Germinal center (tissue), 1 donor: ENCODE data around the gene CCDC88C.
A peak's percentile ranks its signal among the peaks of the same experiment; 100 is the strongest.
"Not testable (repeated sequence)": the region's sequence is repeated elsewhere in the genome, so short reads cannot be mapped to it uniquely, and the experiment has no call there.

Experiments used
- DNase-seq: peaks from one replicate; pipeline ENCODE4 v3.0.0; 2012; ENCODE audit warnings: mixed read lengths, low spot score

Gene CCDC88C

DNA sequence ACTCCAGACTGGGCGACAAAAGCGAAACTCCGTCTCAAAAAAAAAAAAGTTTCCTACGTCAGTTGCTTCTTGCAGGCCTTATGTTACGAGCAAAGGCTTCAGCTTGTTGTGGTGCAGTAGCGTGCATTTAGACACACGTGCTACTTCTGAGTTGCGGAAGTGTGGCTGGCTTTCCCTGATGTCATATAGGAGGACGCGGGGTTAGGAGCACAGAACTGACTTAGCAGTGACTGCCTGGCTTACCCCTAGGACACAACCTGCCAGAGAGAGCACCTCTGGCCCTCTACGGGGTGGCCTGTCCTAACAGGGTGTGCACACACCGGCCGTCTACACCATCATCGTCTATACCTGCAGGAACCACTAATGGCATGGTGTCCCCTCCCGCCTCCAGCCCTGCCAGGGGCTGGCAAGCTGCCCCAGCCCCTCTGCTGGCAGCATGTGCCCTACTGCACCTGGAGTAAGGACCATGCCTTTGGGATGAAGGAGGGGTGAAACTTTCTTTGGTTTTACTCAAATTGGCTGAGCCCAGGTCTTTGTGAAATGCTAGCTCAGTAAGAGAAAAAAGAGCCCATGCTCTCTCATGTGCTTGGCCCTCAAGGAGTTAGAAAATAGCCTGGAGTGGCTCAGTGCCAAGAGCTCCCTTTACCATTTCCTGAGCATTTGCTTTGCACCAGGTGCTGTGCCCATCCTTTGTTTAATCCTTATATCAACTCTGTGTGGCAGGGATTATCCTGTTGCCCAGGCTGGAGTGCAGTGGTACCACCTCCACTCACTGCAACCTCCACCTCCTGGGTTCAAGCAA, 171.4 kb downstream of the CCDC88C start:
- no peak for DNase-seq

DNA sequence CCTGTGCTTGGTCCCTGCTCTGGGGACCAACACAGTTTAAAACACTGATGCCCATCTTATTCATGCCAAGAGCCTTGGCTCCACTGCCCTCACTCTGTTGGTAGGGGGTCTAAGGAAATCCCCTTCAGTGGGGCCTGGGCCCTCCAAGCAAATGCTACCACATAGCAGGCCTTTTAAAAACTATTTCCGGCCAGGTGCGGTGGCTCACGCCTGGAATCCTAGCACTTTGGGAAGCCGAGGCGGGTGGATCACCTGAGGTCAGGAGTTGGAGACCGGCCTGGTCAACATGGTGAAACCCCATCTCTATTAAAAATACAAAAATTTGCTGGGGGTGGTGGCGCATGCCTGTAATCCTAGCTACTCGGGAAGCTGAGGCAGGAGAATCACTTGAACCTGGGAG, 172.0 kb downstream of the CCDC88C start:
- not testable (repeated sequence) for DNase-seq

DNA sequence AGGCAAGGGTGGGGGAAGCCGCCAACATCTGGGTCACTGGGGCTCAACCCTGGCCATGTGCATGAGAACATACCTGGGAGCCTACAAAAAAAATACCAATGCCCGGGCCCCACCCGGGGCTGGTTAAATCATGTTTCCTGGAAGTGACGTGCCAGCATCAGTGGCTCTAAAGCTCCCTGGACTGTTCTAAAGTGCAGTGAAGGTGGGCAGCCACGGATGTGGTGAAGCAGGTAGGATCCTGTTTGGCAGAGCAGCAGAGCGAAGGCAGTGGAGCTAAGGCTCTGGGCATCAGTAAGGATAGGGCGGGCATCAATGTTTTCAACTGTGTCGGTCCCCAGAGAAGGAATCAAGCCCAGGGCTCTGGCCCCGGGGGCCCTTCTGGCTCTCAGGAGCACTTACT, 172.6 kb downstream of the CCDC88C start:
- no peak for DNase-seq

DNA sequence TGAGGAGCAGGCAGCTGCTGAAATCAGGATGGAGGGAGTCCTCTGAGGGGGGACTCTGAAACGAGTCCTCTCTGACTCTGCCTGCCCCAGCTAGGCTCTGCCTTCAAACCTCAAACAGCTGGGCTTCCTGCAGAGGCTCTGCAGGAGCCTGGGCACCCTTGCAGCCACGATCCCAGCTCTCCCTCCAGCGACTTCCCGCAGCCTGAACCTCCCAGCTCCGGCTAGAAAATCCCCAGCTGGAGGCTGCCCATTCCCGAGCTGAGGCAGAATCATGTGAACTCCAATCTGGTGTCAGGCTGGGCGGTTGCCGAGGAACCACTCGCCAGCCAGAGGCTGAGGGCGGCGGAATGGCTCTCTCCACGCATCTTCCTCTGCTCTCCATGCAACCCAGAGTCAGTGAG, 173.1 kb downstream of the CCDC88C start, which contains the start of gene GPR68:
GPR68 (minus strand) TSS at position 204 of the 401 bp plus-strand sequence. CDS start 9,654 bp downstream, outside the sequence.
- no peak for DNase-seq

DNA sequence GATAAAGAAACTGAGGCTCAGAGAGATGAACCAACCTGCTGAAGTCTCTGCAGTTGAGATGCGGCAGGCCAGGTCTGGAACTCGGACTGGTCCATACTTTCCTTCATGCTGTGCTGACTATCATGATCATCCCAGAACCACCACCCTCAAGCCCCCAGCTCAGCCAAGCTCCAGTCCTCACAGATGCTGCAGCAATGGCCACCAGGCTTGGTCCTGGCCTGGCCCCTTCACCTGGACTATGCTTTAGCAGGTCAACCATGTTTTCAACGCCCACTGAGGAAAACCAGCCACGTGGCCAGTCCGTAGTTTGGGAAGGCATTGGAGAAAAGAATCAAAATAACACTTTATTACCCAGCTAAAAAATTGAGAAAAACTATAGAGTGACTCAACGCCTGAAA, 174.5 kb downstream of the CCDC88C start:
- no peak for DNase-seq

DNA sequence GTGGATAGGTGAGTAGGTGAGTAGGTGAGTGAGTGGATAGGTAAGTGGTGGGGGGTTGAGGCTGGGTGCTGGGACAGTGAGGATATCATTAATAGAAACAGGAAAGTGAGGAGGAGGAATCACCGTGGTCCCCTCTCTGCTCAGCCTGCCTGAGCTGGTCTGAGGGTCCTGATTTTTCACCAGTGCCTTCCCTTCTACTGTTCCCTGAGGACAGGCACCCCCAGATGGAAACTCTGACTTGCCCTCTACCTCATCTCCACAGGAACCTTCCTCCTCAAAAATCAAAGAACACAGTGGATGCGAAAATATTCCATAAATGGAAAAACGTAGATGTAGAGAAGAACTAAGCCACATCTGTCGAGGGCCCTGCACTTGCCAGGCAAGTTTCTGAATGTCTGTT, 175.0 kb downstream of the CCDC88C start:
- no peak for DNase-seq

DNA sequence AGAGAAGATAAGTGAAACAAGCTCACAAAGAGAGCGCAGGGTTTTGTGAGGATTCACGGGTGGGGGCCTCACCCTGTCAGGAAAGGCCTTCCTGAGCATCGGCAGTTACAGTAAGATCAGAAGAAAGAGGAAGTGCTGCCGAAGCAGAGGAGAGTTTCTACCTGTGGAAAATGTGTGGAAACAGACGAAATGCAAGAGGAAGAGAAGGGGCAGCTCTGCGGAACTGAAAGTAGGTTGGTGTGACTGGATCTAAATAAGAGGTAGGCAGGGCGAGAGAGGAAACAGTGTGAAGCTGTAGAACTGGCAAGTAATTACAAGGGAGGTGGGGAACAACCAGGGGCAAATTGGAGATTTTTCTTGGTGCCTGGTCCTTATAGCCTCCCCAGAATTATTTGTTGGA, 175.8 kb downstream of the CCDC88C start:
- peak; percentile 76 for DNase-seq

DNA sequence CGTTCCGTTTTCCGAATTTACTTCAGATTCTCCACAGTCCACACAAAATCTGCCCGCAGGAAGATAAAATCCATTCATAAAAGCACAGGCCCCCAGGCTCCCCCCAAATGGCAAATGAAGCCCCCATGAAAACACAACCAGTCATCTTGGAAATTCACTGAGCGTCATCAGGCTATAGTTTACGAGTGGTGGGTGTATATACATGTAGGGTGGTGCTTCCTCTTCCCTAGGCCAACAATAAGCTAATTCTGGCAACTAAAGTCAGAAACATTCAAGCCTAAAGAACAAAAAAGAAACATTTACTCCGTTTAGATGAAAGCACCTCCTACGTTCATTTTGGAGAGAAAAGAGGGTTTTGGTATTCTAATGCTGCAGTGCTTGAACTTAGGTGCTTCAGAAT, 179.0 kb downstream of the CCDC88C start:
- DNase-seq: no peak

DNA sequence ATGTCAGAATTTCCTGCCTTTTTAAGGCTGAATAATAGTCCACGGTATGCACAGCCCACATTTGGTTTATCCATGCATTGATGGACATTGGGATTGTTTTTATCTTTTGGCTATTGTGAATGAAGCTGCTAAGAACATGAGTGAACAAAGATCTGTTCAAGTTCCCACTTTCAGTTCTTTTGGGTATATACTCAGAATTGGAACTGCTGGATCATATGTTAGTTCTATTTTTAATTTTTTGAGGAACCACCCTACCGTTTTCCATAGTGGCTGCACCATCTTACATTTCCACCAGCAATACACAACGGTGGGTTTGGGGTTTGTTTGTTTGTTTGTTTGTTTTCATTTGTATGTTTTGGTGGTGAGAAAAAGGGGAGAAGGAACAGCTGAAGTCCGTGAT, 179.5 kb downstream of the CCDC88C start:
- no peak for DNase-seq

DNA sequence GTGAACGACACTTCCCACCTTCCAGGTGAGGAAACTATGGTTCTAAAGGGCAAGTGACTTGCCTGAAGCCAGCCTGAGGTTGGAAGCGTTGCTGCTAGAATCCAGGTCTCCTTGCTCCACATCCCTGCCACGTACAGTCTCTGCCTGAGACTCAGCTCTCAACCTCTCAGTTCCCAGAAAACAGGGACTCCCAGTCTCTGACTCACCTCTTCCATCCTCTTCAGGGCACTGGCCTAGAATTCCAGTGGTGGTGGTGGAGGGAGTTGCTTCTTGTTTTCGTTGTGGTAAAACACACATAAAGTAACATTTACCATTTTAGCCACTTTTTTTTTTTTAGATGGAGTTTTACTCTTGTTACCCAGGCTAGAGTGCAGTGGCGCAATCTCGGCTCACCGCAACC, 180.4 kb downstream of the CCDC88C start:
- DNase-seq: no peak

DNA sequence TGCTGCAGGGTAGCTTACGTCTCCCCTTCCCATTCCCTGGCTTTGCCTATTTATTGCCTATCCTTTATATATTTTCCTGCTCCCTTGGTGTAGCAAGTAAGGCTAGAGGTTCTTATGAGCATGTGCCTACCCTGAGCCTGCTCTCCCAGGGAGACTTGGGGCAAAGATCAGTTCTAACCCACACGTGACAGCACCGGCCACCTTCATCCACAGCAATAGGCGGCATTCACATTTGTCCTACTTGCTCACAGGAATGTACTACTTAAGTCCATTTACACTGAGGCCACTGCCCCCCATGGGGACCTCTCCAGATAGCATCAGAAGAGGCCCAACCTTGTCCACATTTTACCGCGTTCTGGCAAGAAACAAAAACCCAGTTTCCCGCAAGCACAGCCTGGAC, 181.8 kb downstream of the CCDC88C start:
- DNase-seq: no peak

DNA sequence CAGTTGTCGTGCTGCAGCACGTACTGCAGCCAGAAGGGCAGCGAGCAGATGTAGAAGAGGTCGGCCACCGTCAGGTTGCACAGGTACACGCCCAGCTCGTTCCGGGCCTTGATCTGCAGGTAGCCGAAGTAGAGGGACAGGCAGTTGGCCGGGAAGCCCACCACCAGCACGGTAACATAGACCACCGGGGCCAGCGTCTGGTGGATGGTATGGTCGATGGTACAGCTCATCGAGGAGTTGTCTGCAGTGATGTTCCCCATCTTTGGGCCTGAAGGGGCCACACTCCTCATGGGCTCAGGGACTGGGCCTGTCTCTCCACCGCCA, 182.9 kb downstream of the CCDC88C start:
- DNase-seq: no peak

DNA sequence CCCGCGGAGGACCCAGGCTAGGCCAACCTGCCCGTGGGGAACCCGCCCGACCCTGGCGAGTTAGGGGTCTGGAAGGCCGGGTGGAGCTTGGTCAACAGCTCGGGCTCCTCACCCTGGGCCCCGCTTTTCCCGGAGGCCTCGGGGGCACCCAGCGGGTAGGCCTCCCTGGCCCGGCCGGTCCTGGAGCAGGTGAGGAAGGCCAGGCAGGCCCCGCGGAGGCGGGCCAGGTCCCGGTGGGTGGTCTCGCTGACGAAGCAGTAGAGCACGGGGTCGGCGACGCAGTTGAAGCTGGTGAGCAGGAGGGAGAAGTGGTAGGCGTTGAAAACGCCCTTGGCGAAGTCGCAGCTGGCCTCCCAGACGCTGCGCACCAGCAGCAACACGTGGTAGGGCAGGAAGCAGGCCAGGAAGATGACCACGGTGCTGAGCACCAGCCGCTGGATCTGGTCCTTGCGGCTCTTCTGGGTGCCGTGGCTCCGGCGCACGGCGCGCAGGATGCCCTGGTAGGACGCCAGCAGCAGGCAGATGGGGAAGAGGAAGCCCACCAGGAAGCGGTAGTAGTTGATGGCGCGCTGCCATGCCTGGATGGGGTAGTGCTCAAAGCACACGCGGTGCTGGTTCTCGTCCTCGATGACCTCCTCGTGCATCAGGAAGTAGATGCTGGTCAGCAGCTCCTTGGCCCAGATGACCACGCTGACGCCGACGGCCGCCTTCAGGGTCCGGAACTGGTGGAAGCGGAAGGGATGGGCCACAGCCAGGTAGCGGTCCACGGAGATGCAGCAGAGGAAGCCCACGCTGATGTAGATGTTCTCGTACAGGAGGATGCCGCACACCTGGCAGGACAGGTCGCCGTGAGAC, 183.5 kb downstream of the CCDC88C start:
- no peak for DNase-seq

DNA sequence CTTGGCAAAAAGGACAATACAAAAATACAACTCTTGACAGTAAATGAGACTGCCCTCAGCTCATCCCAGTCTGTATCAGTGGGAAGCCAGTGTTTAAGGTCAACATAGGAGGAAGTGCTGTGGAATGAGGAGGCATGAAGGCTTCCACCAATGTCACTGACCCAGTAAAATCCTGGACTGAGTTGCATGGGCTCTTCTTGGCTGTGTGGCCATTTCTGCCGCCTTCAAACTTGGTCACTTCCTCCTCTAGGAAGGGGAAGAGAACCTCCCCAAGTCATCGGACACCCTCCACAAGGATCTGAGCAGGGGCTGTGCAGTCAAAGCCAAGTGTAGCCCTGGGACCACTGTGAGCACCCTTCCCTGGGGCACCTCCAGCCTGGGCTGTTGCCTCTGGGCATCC, 185.0 kb downstream of the CCDC88C start:
- DNase-seq: no peak

DNA sequence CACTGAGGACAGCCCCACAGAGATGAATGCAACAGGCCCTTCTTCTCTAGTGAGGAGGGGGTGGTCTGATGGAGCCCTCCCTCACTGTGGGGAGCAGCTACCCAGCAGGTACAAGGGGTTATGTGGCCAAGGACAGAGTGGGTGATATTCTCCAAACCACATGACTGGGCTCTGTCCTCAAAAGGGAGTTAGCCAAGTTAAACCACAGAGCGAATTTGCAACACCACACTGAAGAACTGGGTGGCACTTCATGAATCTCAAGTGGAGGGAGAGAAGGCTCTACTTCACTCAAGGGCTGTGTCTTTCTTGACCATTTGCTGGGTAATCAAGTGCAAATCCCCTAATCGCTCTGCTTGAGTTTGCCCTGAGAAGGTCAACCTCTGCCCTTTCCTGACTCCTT, 185.6 kb downstream of the CCDC88C start:
- DNase-seq: no peak

DNA sequence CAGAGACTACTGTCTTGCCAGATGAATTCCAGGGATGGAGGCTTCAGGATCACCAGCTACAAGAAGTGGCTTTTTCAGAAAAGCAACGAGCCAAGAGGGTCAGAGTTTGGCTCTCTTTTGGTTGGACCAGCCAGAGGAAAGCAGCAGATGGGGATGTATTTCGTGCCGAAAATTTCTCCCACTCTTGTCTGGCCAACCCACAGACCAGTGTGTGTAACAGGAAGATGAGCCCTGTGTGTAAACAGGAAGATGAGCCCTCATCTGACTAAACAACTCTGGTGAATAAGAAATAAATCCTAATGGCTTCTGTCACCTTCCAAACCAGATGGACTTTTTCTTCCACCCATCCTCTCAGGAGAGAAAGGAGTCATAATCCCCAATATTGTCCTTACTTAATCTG, 186.2 kb downstream of the CCDC88C start:
- no peak for DNase-seq

DNA sequence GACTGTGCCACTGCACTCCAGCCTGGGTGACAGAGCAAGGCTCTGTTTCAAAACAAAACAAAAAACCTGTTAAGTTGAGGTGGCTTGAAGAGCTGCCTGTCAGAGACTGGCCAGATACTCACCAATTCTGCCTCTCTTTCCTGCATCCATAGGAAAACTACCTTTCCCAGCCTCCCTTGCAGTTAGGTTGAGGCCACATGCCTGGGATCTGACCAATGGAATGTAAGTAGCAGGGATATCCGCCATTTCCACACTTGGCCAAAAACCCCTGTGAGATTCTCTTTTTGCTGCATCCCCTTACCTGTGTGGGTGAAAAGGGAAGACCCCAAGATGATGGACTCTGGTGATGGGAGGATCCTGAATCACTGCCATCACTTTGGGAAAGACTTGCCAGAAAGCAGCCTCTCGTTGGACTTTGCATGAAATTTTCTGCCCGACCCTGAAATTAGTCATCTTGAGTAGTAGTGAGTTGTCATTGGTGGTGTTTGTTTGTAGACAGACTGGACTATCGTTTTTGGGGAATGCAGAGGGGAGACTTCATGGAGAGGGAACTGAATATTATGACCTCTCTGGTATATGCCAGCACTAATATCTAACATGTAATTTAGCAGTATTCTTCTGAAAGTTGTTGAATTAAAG, 187.1 kb downstream of the CCDC88C start:
- no peak for DNase-seq

DNA sequence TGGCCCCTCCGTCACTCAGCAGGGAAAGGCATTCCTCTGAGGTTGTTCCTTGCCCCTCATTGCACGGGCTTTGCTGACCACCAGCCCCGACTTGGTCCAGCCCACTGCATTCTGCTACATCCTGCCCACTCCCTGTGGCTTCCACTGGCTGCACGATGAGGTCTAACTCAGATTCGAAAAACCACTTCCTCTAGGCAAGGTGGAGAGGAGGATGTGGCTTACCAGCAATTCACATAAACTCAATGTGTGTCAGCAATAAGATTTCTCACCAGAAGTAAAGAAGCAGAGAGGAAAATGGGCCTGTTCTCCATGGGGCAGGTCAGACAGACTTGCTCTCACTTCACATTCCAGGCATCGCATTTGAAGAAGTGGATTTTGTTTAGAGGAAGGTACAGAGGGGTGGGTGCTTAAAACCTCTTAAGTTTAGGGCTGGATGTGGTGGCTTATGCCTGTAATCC, 187.8 kb downstream of the CCDC88C start:
- no peak for DNase-seq

DNA sequence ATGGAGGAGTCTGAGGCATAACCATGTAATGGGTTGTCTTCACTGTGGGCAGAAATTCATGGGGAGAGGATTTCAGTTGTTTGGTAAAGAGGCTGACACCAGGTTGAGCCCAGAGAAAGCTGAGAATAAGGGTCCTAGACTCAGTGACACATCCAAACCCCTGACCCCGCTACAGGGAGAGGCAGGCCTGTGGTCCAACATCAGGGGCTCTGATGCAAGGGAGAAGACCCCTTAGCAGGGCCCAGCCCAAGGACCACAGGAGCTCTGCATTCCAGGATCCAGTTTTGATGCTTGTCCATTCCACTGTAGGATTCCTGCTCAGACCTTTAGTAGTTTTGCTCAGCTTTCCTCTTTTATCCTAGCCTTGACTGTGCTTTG, 188.6 kb downstream of the CCDC88C start:
- no peak for DNase-seq

DNA sequence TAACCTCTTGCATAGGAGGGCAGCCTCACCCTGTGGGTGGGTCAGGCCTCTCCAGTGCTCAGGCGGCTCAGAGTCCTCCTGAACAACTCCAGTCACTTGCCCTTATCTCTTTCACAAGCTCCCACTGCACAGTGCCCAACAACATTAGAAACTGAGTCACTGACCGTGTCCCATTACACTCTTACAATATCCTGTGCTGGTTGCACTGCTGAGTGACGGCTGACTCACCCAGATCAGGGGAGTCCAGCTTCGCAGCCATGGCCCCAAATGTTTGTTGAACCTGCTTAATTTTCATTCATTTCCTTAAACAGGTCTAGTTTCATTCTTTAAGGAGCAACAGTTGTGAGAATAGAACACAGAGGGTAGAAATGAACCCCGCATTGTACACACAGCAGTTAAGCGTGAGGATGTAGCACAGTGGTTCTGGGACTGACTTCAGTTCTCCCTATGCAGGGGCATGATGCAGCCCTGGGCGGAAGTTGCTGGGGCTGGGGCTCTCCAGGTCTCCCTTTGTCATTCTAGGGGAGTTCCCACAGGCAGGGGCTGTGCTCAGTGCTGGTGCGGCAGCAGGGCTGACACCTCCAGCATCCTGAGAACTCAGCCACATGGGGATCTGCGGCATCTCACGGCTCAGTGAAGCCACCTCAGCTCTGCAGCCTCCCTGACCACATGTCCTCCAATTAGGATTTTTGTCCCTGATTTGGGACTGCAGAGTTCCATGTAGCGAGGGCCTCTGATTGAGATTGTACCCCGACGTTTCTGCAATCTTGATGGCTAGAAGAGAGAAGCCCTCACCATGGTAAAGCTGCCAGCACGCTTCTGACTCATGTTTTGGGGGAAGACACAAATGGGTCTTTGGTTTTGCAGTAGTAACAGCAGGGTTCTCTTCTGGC, 189.3 kb downstream of the CCDC88C start:
- peak; percentile 65 for DNase-seq

DNA sequence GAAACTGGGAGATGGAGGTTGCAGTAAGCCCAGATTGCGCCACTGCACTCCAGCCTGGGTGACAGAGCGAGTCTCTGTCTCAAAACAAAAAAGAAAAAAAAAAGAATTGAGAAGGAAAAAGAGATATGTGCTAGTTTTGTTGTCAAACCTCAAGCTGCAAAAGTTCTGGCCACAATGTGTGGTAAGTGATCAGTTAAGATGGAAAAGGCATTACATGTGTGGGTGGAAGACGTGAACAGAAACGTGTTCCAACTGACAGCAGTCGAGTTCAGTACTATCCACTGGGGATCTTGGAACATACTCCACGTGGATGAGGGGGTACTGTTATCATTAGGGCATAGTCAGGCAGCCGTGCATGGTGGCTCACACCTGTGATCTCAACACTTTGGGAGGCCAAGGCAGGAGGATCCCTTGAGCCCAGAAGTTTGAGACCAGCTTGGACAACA, 190.4 kb downstream of the CCDC88C start:
- no peak for DNase-seq

DNA sequence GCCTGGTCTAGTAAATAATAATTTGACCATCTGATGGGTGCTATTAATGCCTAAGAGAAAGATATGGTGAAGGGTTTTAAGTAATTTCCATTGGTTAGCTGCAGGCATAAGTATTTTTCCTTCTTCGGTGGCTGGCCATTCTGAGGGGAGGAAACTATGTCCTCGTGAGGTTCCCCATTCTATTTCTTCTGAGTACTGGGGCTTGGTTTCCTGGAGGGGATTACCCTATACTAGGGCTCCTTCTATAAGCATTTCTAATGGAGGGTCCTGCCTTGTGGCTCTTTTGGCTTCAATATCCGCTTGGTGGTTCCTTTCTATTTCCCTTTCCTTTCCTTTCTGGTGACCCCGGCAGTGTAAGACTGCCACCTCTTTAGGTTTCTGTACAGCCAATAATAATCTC, 191.3 kb downstream of the CCDC88C start:
- DNase-seq: not testable (repeated sequence)
